Endothelial cell of umbilical vein (primary cell): ENCODE measurements around the gene COA5. TPM values are rescaled to one million over a fixed set of nuclear protein-coding genes. Genes with fewer than 3 reads are reported as not detected.

ENCODE experiments used
- BruUV-seq: library from RNA; stranded (reverse); fragments of 400-500 nt; replicated peaks from 2 replicates; lab custom pipeline; 2021; lab: Mats Ljungman, UMichigan
- CTCF ChIA-PET: fragments of 300-600, 350-600 bp; sonication (Branson Sonifier 250); formaldehyde crosslinking; loops from one replicate; lab custom pipeline; 2021; ENCODE audit warnings: antibody characterized with exemption, inconsistent platforms; lab: Charles Lee
- POLR2A ChIA-PET: fragments of 300-600, 350-600 bp; sonication (Branson Sonifier 250); formaldehyde crosslinking; loops from one replicate; lab custom pipeline; 2021; ENCODE audit warnings: antibody characterized with exemption, inconsistent platforms; lab: Charles Lee
- DNase-seq: peaks from one replicate; pipeline ENCODE4 v3.0.0-alpha.2; 2011; ENCODE audit warnings: low read depth, low spot score
- FAIRE-seq: peaks from 2 replicates; lab custom pipeline; 2011; peaks lifted over from hg19 to GRCh38; lab: Jason Lieb, UNC
- H2AFZ ChIP-seq: 2 replicates; pipeline ENCODE4 v1.6.0; 2012; ENCODE audit warnings: low read depth, low read length, control low read depth, inconsistent platforms
- H3K27ac ChIP-seq: 2 replicates; pipeline ENCODE4 v1.5.1; 2011; ENCODE audit warnings: low read depth, mild to moderate bottlenecking, control low read depth, low read length, moderate library complexity; ENCODE audit not compliant: insufficient read depth
- H3K27me3 ChIP-seq, 2 experiments: 2 replicates each; pipeline versions ENCODE4 v1.6.0 to v1.6.1; 2011; ENCODE audit warnings: low read length in 2 of 2, mixed read lengths in 1 of 2; ENCODE audit not compliant: control insufficient read depth in 2 of 2, insufficient read depth in 2 of 2
- H3K36me3 ChIP-seq, 2 experiments: 2 replicates in 1 of 2; 3 replicates in 1 of 2; pipeline ENCODE4 v1.5.1; 2011; ENCODE audit warnings: low read length in 2 of 2, mild to moderate bottlenecking in 1 of 2, moderate library complexity in 1 of 2; ENCODE audit not compliant: control insufficient read depth in 2 of 2, insufficient read depth in 2 of 2; ENCODE audit errors: extremely low read depth in 1 of 2
- H3K4me1 ChIP-seq: 3 replicates; pipeline ENCODE4 v1.5.1; 2011; ENCODE audit warnings: mild to moderate bottlenecking, low read length; ENCODE audit not compliant: control insufficient read depth, insufficient read depth; ENCODE audit errors: extremely low read depth
- H3K4me2 ChIP-seq: 2 replicates; pipeline ENCODE4 v1.6.1; 2011; ENCODE audit warnings: low read length, control low read depth, mixed read lengths; ENCODE audit not compliant: insufficient read depth
- H3K4me3 ChIP-seq, 3 experiments: fragments of 200-600 bp in 1 of 3; sonication (generic), shearing (Covaris generic) in 1 of 3; replicated peaks in 1 of 3; 2 replicates each; pipeline ENCODE4 v1.5.1; 2011 to 2016; ENCODE audit warnings: control low read depth in 3 of 3, low read length in 3 of 3, mild to moderate bottlenecking in 2 of 3, inconsistent platforms in 1 of 3, low read depth in 1 of 3, moderate library complexity in 1 of 3; ENCODE audit not compliant: insufficient read depth in 1 of 3
- H3K79me2 ChIP-seq: 2 replicates; pipeline ENCODE4 v1.6.0; 2012; ENCODE audit warnings: low read length, inconsistent platforms; ENCODE audit not compliant: control insufficient read depth, insufficient read depth
- H3K9ac ChIP-seq: replicated peaks from 2 replicates; pipeline ENCODE3; 2011; ENCODE audit warnings: low read length, control low read depth; ENCODE audit not compliant: insufficient read depth; ENCODE audit errors: extremely low read depth
- H3K9me1 ChIP-seq: replicated peaks from 3 replicates; pipeline ENCODE4 v1.6.0; 2011; ENCODE audit warnings: mild to moderate bottlenecking, low read length; ENCODE audit not compliant: control insufficient read depth, insufficient read depth; ENCODE audit errors: extremely low read depth
- H3K9me3 ChIP-seq: replicated peaks from 2 replicates; pipeline ENCODE4 v1.5.1; 2012; ENCODE audit warnings: low read length, inconsistent platforms; ENCODE audit not compliant: control insufficient read depth, insufficient read depth
- H4K20me1 ChIP-seq: replicated peaks from 2 replicates; pipeline ENCODE3; 2011; ENCODE audit warnings: mild to moderate bottlenecking, low read length; ENCODE audit not compliant: control insufficient read depth, insufficient read depth; ENCODE audit errors: extremely low read depth
- CTCF ChIP-seq, 2 donors: IDR thresholded peaks; 1 replicate in 1 of 2; 2 replicates in 1 of 2; pipeline ENCODE4 v1.5.1; 2011; ENCODE audit warnings: low read length in 2 of 2, mild to moderate bottlenecking in 2 of 2, moderate library complexity in 2 of 2, control low read depth in 1 of 2, inconsistent platforms in 1 of 2, low read depth in 1 of 2; ENCODE audit not compliant: insufficient read depth in 1 of 2; ENCODE audit errors: extremely low read depth in 1 of 2
- EZH2 ChIP-seq: IDR thresholded peaks from 2 replicates; pipeline ENCODE4 v1.6.1; 2012; ENCODE audit warnings: borderline replicate concordance, low read depth, mild to moderate bottlenecking, moderate library complexity, low read length, inconsistent platforms; ENCODE audit not compliant: severe bottlenecking
- FOS ChIP-seq: IDR thresholded peaks from 2 replicates; pipeline ENCODE4 v1.6.1; 2011; ENCODE audit warnings: mild to moderate bottlenecking, low read length, moderate library complexity, borderline replicate concordance; ENCODE audit not compliant: insufficient read depth
- GATA2 ChIP-seq: IDR thresholded peaks from 2 replicates; pipeline ENCODE4 v1.7.0; 2011; ENCODE audit warnings: low read depth, mild to moderate bottlenecking, moderate library complexity, mixed read lengths, low read length; ENCODE audit not compliant: insufficient read length, insufficient read depth
- MYC ChIP-seq: IDR thresholded peaks from one replicate; pipeline ENCODE4 v1.6.1; 2011; ENCODE audit warnings: mild to moderate bottlenecking, low read depth, low read length
- POLR2A ChIP-seq: IDR thresholded peaks from 2 replicates; pipeline ENCODE4 v1.6.1; 2012; ENCODE audit warnings: low read depth, mild to moderate bottlenecking, control low read depth, low read length
- POLR2AphosphoS5 ChIP-seq: IDR thresholded peaks from 2 replicates; pipeline ENCODE4 v1.6.1; 2012; ENCODE audit warnings: low read depth, mild to moderate bottlenecking, control low read depth, low read length, moderate library complexity; ENCODE audit not compliant: insufficient read depth
- dilution Hi-C: fragments of 300-500 bp; cut with MboI; formaldehyde crosslinking; loops from one replicate; pipeline ENCODE4 v1.15.0; 2019; ENCODE audit warnings: low sequenced_read_pairs; ENCODE audit not compliant: extremely low pct_ligation_motif_present
- intact Hi-C: fragments of 100-400 bp; cut with micrococcal nuclease; formaldehyde crosslinking; loops from one replicate; pipeline ENCODE4 v1.10.0; 2022
- polyA plus RNA-seq, 4 experiments: library from polyadenylated mRNA; depleted of rRNA in 3 of 4; stranded (reverse) in 3 of 4; unstranded in 1 of 4; fragments of >200 nt; gene quantifications; 2 replicates each; pipeline versions ENCODE4 v1.2.1 to v1.2.3, GENCODE V29; 2011 to 2012; ENCODE audit warnings: missing spikeins in 1 of 4
- total RNA-seq: library from RNA; stranded (reverse); gene quantifications from 2 replicates; pipeline ENCODE4 v1.2.3, GENCODE V29; 2021

The COA5 gene
- total and polyA plus RNA-seq, 2 donors (not counting 3 experiments of a cell fraction or from before 2014, with no cell fraction given), result 16.5 to 17.7 TPM

- ChIA-PET CTCF (interaction anchor here (0.6 to 2.2 kb wide), 3 partner anchors 38 to 197 kb away, joined by 3 to 8 read pairs (median 3); no protein-coding TSS in a partner anchor), POLR2A (no interaction called here)
- Histone ChIP-seq H3K36me3 (peaks cover 1 to 2% of the 10 kb centered on the region in 2 experiments), H3K4me3 (peak overlapping the region; percentile 95 to 100 (median 98)), H3K79me2 (peaks cover 63% of the 10 kb centered on the region), H3K4me2 (peak overlapping the region; percentile 96), H3K4me1 (peaks cover 32% of the 10 kb centered on the region), H3K9ac (peak overlapping the region; percentile 99), H3K27ac (peak overlapping the region; percentile 98), H3K9me3 (no peaks in the 10 kb centered on the region), H3K27me3 (no peaks in the 10 kb centered on the region), H4K20me1 (no peaks in the 10 kb centered on the region), H2AFZ (peak overlapping the region; percentile 92), H3K9me1 (no peaks in the 10 kb centered on the region)
- intact Hi-C loops, result loop anchor here (1.0 to 5.0 kb wide), 3 partner anchors 8 to 459 kb away; no protein-coding TSS in a partner anchor
- no TSS peak for BruUV-seq
- no peak for FAIRE-seq
- dilution Hi-C loops, result no loop called here
- DNase-seq, result no peak
- TF ChIP-seq FOS (no peak), EZH2 (no peak), POLR2AphosphoS5 (no peak), POLR2A (no peak), MYC (no peak), GATA2 (no peak), CTCF (IDR thresholded peaks at IDR 0.05; ENCODE audit: extremely low read depth in 1 of 2, insufficient read depth in 1 of 2, low read depth in 1 of 2, low read length in 2 of 2) (no peak)
Measured at GRCh38 chr2:98607741-98608115, 584 bp downstream of the COA5 start.
